ENCODE measurements around the gene SLC43A3.

Gene SLC43A3

GRCh38 chr11:57426929-57427726 lies at the start of gene SLC43A3:
Gene SLC43A3 (minus strand): TSS chr11:57427121. CDS start chr11:57426172, 949 bp downstream.
- DNase-seq = peak; percentile 91

GRCh38 chr11:57476047-57476756 lies 49.3 kb upstream of the SLC43A3 start:
- DNase-seq = peak; percentile 44

DNA sequence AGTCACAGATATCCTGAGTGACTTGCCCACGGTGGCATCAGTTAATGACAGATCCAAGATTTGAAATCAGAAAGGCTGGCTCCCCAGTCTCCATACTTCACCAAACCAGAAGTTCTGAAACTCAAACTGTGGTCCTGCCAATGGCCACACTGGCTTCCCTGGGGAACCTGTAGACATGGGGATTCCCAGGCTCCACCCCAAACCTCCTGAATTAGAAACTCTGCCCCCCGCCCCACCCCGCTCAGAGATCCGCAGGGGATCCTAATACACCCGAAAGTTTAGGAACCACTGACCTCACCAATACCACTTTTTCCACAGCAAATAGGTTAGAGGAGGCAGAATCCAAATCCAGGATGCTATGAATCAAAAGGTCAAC lies 48.7 kb upstream of the SLC43A3 start:
- no peak for DNase-seq

- DNase-seq = no peak
Measured at GRCh38 chr11:57475191-57475590, 48.3 kb upstream of the SLC43A3 start.

GRCh38 chr11:57474803-57475115 lies 47.8 kb upstream of the SLC43A3 start:
- DNase-seq = no peak

GRCh38 chr11:57474017-57474802 lies 47.3 kb upstream of the SLC43A3 start:
- DNase-seq = peak; percentile 64

- DNase-seq = peak; percentile 36
Measured at GRCh38 chr11:57473285-57473841, 46.4 kb upstream of the SLC43A3 start.

DNA sequence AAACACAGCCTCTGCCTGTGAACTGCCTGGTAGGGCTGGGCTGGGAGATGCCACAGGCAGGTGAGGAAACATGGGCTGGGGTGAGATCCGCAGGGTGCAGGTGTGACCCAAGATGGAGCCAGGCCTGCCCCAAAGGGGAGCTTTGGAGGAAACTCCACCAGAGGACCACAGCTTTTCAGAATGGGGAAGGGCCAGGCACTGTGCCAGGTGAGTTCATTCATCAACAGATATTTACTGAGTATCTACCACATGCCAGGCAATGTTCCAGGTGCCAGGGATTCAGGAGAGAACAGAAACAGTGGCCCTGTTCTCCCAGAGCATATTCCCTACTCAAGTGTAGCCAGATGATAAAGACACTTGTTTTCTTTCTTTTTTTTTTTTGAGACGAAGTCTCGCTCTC lies 44.6 kb upstream of the SLC43A3 start:
- no peak for DNase-seq

GRCh38 chr11:57469268-57469667 lies 42.3 kb upstream of the SLC43A3 start:
- no peak for DNase-seq

DNA sequence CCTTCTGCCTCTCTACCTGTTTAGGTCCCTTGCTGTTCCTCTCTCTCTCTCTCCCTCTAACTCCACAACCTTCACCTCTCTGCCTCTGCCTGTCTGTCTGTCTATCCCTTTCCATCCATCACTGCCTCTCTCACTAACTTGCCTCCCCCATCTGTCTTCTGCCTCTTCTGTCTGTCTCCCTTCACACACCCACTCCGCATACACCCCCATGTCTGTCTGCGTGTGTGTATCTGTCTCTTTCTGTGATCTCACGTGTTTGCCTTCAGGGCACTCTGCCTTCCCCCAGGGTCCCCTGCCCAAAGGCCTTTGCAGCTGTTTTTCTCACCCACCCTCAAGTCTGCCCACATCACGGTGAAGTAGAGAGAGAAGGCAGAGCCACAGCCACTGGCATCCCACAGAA lies 41.4 kb upstream of the SLC43A3 start:
- no peak for DNase-seq

DNA sequence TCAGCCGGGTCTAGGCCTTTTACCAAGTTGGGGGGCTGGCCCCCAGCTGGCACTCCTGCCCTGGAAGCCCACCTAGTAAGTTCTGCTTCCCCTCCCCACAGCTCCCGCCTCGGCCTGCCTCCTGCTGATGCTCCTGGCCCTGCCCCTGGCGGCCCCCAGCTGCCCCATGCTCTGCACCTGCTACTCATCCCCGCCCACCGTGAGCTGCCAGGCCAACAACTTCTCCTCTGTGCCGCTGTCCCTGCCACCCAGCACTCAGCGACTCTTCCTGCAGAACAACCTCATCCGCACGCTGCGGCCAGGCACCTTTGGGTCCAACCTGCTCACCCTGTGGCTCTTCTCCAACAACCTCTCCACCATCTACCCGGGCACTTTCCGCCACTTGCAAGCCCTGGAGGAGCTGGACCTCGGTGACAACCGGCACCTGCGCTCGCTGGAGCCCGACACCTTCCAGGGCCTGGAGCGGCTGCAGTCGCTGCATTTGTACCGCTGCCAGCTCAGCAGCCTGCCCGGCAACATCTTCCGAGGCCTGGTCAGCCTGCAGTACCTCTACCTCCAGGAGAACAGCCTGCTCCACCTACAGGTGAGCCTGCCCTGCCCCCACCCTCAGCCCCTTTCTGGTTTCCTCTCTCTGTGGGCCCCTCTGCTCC lies 40.7 kb upstream of the SLC43A3 start:
- no peak for DNase-seq

DNA sequence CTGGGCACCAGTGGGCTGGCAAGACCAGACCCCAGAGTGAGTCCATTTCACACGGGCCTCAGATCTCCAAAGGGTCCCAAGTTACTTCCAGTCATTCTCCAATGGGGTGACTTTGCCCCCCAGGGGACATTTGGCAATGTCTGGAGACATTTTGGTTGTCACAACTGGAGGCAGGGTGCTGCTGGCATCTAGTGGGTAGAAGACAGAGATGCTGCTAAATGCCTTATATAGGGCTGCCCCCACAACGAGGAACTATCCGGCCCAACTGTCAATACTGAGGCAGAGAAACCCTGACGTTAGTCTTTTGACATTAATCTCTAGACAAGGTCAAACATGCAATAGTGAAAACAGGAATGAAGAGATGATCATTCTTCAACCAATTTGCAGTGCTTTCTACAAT lies 39.8 kb upstream of the SLC43A3 start:
- no peak for DNase-seq

DNA sequence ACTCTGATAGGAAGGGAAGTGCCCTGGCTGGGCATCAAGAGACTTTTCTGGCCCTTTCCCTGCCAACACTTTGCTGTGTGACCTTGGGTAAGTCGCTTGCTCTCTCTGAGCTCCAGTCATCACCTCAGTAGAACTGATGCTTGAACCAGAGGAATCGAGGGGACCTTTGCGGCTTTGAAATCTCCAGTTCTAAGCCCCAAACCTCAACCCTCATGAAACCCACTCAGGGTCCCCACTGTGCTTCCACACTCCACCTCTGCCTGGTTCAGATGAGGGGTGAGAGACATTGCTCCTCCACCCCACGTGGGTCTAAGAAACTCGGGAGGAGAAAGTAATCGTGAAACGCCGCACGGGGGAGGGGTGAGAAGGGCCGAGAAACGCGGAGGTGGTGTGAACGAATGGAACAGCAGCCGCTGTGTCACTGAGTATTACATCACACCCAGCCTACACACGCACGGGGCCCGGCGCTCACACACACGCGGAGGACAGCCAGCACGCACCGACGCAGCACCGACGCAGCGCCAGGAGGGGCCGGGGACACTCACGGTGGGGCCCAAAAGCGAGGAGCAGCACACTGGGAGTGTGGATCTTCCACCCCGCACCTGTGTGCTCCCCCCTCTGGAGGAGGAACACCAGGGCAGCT lies 37.7 kb upstream of the SLC43A3 start:
- no peak for DNase-seq

DNA sequence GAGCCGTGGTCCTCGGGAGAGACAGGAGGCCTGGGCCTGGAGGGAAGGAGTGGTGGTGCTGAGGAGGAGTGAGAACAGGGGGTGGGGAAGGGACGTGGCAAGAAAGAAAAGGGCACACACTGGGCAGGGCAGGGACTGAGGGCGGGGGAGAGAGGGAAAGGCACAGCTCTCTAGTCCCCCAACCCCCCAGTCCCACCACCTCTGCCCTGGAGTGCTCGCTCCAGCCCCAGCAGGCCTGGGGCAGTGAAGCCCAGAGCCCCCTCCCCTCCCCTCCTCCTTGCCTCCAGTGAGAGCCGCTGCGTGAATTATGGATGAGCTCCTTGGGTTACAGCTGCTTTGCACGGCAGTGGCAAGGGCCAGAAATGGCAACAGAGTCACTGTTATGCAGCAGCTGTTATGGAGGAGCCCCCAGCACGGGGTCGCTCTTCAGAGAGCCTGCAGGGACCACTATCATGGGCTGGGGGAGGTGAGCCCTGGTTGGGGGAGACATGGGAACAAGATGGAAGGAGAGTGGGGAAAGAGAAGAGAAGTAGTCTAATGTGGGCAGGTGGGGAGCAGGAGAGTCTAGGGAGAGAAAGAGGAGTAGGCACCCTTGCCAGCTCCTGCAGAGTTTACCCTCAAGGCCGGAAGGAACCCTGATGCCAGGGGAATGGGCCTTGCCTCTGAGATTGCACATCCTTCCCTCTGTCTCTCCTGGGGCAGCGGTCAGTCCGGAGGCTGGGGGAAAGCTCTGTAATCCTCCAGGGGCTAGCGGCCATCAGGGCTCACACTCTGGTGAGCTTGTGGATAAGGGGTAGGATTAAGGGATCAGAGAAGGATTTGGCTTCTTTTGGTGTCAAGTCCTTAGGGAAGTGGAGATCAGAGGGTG lies 37.0 kb upstream of the SLC43A3 start:
- DNase-seq = peak; percentile 40

DNA sequence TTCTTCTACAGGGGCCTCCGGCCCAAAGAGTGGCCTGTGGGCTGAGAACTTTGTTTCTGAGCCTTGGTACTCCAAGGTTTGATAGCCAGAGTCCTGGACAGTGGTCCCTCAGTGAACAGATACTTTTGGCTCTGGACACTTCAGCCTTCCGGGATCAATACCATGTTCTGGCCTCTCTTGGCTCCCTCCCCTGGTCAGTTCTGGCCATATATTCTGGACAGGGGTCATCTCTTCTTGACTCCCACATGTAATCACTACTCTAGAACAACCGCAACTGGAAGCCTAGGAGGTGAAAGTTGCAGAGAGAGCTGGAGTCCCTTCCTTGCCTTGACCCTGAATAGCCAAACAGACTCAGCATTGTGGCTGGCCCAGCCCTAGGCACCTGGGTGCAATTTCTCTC lies 35.7 kb upstream of the SLC43A3 start:
- no peak for DNase-seq

- DNase-seq = no peak
Measured at GRCh38 chr11:57461841-57462489, 35.0 kb upstream of the SLC43A3 start.

DNA sequence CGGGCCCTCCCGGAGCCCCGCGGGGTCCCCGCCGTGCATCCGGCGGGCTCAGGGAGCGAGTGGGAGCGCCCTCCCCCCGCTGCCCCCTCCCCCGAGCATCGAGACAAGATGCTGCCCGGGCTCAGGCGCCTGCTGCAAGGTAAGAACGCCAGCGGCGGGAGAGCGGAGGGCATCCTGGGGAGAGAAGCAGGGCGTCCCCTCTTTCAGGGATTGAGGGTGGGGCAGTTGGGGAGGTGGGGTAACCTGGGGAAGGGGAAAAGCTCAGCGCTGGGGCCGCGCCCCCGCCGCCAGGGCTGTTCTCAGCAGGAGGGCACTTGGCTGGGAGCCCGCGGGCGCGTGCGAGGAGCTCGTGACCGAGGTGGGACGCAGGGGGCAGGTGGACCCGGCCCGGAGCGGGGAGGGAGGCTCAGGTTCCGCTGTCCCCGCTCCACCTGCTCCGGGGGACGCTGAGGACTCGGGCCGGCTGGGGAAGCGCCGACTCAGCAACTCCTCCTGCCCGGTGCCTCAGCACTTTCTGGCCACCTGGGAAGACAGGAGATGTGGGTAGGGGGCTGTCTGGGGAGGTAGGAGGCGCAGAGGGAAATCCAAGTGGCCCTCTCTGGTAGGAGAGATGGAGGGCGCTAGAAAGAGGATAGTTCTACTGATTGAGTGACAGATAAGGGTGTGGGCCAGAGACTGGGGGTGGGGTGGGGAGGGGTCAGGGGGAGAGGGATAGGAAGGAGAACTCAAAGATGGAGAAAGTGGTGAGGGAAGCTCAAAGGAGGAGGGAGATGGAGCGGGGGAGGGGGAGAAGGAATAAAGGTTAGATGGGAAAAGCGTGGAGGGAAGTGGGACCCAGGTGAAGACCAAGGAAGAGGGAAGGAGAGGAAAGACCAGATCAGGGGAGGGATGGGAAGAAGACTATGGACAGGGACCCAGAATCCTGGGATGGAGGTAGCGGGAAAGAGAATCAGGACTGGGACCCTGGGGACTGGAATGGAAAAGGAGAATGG lies 34.1 kb upstream of the SLC43A3 start:
- peak; percentile 43 for DNase-seq

DNA sequence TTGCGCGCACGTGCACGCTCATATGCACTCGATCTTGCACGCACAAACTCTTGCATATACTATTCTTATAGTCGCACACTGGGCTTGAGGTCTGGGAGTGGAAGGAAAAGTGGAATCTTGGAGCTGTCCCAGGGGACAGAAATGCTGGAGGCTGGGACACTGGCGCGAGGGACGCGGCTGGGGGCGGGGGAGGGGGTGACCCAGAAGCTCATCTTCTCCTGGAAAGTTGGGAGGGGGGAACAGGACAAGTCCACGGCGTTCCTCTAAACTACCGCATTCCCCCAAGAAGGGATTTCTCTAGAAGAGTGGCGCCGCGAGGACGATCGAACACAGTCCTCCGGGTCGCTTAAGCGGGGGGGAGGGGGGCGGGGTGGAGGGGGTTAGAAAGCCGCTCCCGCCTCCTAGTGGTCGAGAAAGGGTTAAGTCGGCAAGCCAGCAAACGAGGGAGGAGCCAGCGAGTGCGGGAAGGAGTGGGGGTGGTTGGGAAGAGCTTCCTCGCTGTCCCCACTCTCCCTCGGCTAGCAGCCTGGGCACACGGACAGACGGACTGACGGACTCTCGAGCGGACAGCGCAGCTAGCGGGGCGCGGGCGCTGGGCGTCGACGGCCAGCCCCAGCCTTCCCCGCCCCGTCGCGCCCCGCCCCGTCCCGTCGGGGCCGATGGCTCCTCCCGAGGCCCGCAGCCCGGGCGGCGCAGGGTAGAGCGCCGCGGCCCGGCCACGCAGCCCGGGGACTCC lies 33.3 kb upstream of the SLC43A3 start, which contains the start of gene RTN4RL2:
TSS of gene RTN4RL2 (plus strand) at position 507 of the 736 bp plus-strand sequence. CDS start 338 bp downstream, outside the sequence.
- DNase-seq = peak; percentile 67
